NB4 (cell line): ENCODE results near the gene CA12.

Experiments used
- CTCF ChIP-seq: IDR thresholded peaks from one replicate; pipeline ENCODE4 v1.5.1; 2012; ENCODE audit warnings: low read depth, low read length
- MAX ChIP-seq: IDR thresholded peaks from 2 replicates; pipeline ENCODE4 v1.6.1; 2011; ENCODE audit warnings: low read depth, low read length
- MYC ChIP-seq: IDR thresholded peaks from 2 replicates; pipeline ENCODE4 v1.6.1; 2011; ENCODE audit warnings: low read depth, low read length
- POLR2A ChIP-seq: IDR thresholded peaks from 2 replicates; pipeline ENCODE4 v1.6.1; 2011; ENCODE audit warnings: mild to moderate bottlenecking; ENCODE audit not compliant: insufficient read length; ENCODE audit errors: extremely low read depth

- TF ChIP-seq CTCF (no peak), POLR2A (no peak), MYC (no peak), MAX (no peak)
Measured at GRCh38 chr15:63350178-63350621, 31.4 kb downstream of the CA12 start.
